PC-9 (cell line): ENCODE results near the gene GCC2.

Experiments used
- CTCF ChIP-seq: fragments of 200-600 bp; sonication (generic); conservative IDR thresholded peaks from 2 replicates; pipeline ENCODE4 v1.6.1; 2017; ENCODE audit warnings: mixed run types, antibody characterized with exemption, mild to moderate bottlenecking, moderate library complexity
- EZH2 ChIP-seq: fragments of 200-600 bp; sonication (generic); IDR thresholded peaks from 2 replicates; pipeline ENCODE4 v1.8.0; 2017; ENCODE audit warnings: antibody characterized with exemption, low read depth

- TF ChIP-seq CTCF (no peak), EZH2 (no peak)
These were observed 39.2 kb upstream of the GCC2 start for GRCh38 chr2:108409768-108410167.
